Hepatocyte (in vitro differentiated cells): ENCODE results near the gene SORCS2.

Experiments used
- CTCF ChIP-seq: fragments of 200-600 bp; sonication (generic); IDR thresholded peaks from 2 replicates; pipeline ENCODE4 v1.5.1; 2016; ENCODE audit warnings: antibody characterized with exemption, mild to moderate bottlenecking; ENCODE audit not compliant: poor library complexity
- EZH2 ChIP-seq: fragments of 200-600 bp; sonication (generic); IDR thresholded peaks from 2 replicates; pipeline ENCODE4 v1.6.1; 2016; ENCODE audit warnings: antibody characterized with exemption, mild to moderate bottlenecking, borderline replicate concordance

DNA sequence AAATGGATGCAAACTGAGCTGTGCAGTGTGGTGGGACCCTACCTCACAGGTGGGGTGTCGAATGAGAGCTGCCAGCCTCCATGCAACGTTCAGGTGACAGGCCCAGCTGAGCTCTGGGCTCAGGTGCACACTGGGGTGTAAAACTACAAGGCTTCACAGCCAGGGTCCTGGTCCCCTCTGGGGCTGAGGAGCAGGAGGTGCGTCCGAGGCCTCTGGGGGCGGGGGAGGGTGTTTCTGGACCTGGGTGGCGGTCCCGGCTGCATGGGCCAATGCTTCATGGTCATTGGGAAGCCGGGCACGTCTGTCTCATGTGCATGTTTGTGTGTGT lies 26.5 kb upstream of the SORCS2 start:
- TF ChIP-seq CTCF (no peak), EZH2 (no peak)
